GM23338 (cell line): ENCODE data around the gene INAFM1. TPM values are rescaled to one million over a fixed set of nuclear protein-coding genes. Genes with fewer than 3 reads are reported as not detected.

Experiments
- ATAC-seq: fragments of 200-7000 bp; cut with Tn5 transposase; 3 replicates; pipeline ENCODE4 v1.9.1; 2020
- DNase-seq: peaks from one replicate; pipeline ENCODE4 v3.0.0-alpha.2; 2015; ENCODE audit warnings: low spot score
- H2AFZ ChIP-seq: fragments of 200-600 bp; sonication (generic); 2 replicates; pipeline ENCODE4 v1.8.0; 2016; ENCODE audit warnings: antibody characterized with exemption, mild to moderate bottlenecking, moderate library complexity
- H3F3A ChIP-seq: fragments of 200-600 bp; sonication (generic); replicated peaks from 2 replicates; pipeline ENCODE4 v1.8.0; 2017; ENCODE audit warnings: antibody characterized with exemption, mixed run types, low read depth
- H3K27ac ChIP-seq: fragments of 200-600 bp; sonication (generic); 2 replicates; pipeline ENCODE4 v1.6.1; 2016; ENCODE audit warnings: low read depth
- H3K27me3 ChIP-seq: fragments of 200-600 bp; sonication (generic); 2 replicates; pipeline ENCODE4 v1.8.0; 2016; ENCODE audit warnings: mild to moderate bottlenecking, mixed run types, moderate library complexity; ENCODE audit not compliant: insufficient read depth
- H3K36me3 ChIP-seq: fragments of 200-600 bp; sonication (generic); 2 replicates; pipeline ENCODE4 v1.8.0; 2016; ENCODE audit warnings: mild to moderate bottlenecking; ENCODE audit not compliant: insufficient read depth
- H3K4me1 ChIP-seq: fragments of 200-600 bp; sonication (generic); 2 replicates; pipeline ENCODE4 v1.8.0; 2016; ENCODE audit warnings: mild to moderate bottlenecking, moderate library complexity; ENCODE audit not compliant: insufficient read depth
- H3K4me2 ChIP-seq: fragments of 200-600 bp; sonication (generic); 2 replicates; pipeline ENCODE4 v1.7.1; 2017; ENCODE audit warnings: mixed run types
- H3K4me3 ChIP-seq: fragments of 200-600 bp; sonication (generic); 2 replicates; pipeline ENCODE4 v1.6.1; 2016; ENCODE audit warnings: mixed run types
- H3K79me2 ChIP-seq: fragments of 200-600 bp; sonication (generic); replicated peaks from 2 replicates; pipeline ENCODE4 v1.8.0; 2017; ENCODE audit warnings: mild to moderate bottlenecking; ENCODE audit not compliant: insufficient read depth
- H3K9me2 ChIP-seq: fragments of 200-600 bp; sonication (generic); 2 replicates; pipeline ENCODE4 v1.8.0; 2017; ENCODE audit not compliant: insufficient read depth
- H4K20me1 ChIP-seq: fragments of 200-600 bp; sonication (generic); replicated peaks from 2 replicates; pipeline ENCODE4 v1.8.0; 2017; ENCODE audit warnings: mild to moderate bottlenecking; ENCODE audit not compliant: insufficient read depth
- H3K27ac Mint-ChIP-seq: 2 replicates; pipeline ENCODE4 v1.8.0; 2020; ENCODE audit warnings: inconsistent platforms, mild to moderate bottlenecking, moderate library complexity, mixed read lengths
- H3K27me3 Mint-ChIP-seq: 3 replicates; pipeline ENCODE4 v1.8.0; 2022; ENCODE audit warnings: low read depth, mild to moderate bottlenecking, moderate library complexity, mixed read lengths, inconsistent platforms; ENCODE audit not compliant: insufficient read depth, poor library complexity
- H3K36me3 Mint-ChIP-seq: 3 replicates; pipeline ENCODE4 v1.8.0; 2021; ENCODE audit warnings: low read depth, mild to moderate bottlenecking, inconsistent platforms, moderate library complexity, mixed read lengths
- H3K4me1 Mint-ChIP-seq: 3 replicates; pipeline ENCODE4 v1.8.0; 2020; ENCODE audit warnings: mild to moderate bottlenecking, inconsistent platforms, mixed read lengths
- H3K4me3 Mint-ChIP-seq: 3 replicates; pipeline ENCODE4 v1.8.0; 2021; ENCODE audit warnings: moderate library complexity, mild to moderate bottlenecking, inconsistent platforms, mixed read lengths
- H3K9me3 Mint-ChIP-seq: 3 replicates; pipeline ENCODE4 v1.8.0; 2020; ENCODE audit warnings: moderate library complexity, mild to moderate bottlenecking, inconsistent platforms, mixed read lengths
- CREB1 ChIP-seq: fragments of 250-450 bp; sonication (Bioruptor Pico); IDR thresholded peaks from 2 replicates; pipeline ENCODE4 v1.5.0; 2020; ENCODE audit warnings: low read depth, mild to moderate bottlenecking, moderate library complexity
- CTCF ChIP-seq, 2 experiments: fragments of 200-600 bp in 1 of 2; sonication (generic) in 1 of 2; conservative IDR thresholded peaks; 2 replicates each; pipeline versions ENCODE4 v1.5.1 to v1.6.1; 2016 to 2017; ENCODE audit warnings: antibody characterized with exemption in 2 of 2, low read depth in 2 of 2, mild to moderate bottlenecking in 2 of 2, moderate library complexity in 1 of 2
- ETS1 ChIP-seq: IDR thresholded peaks from 2 replicates; pipeline ENCODE4 v1.6.1; 2016; ENCODE audit warnings: antibody characterized with exemption
- EZH2 ChIP-seq: fragments of 200-600 bp; sonication (generic); IDR thresholded peaks from one replicate; pipeline ENCODE4 v1.8.0; 2017; ENCODE audit warnings: antibody characterized with exemption, mild to moderate bottlenecking, low read depth; ENCODE audit not compliant: unreplicated experiment
- EZH2phosphoT487 ChIP-seq: fragments of 200-600 bp; sonication (generic); IDR thresholded peaks from one replicate; pipeline ENCODE4 v1.8.1; 2018; ENCODE audit warnings: antibody characterized with exemption; ENCODE audit not compliant: unreplicated experiment
- JUNB ChIP-seq: IDR thresholded peaks from one replicate; pipeline ENCODE4 v1.6.1; 2016; ENCODE audit warnings: antibody characterized with exemption; ENCODE audit not compliant: unreplicated experiment
- NANOG ChIP-seq: IDR thresholded peaks from 2 replicates; pipeline ENCODE4 v1.6.1; 2016; ENCODE audit warnings: antibody characterized with exemption, borderline replicate concordance
- REST ChIP-seq: IDR thresholded peaks from one replicate; pipeline ENCODE4 v1.6.1; 2018; ENCODE audit warnings: antibody characterized with exemption; ENCODE audit not compliant: unreplicated experiment
- STAT1 ChIP-seq: IDR thresholded peaks from one replicate; pipeline ENCODE4 v1.6.1; 2016; ENCODE audit warnings: antibody characterized with exemption; ENCODE audit not compliant: unreplicated experiment
- ZNF331 ChIP-seq: fragments of 250-450 bp; sonication (Bioruptor Pico); IDR thresholded peaks from 2 replicates; pipeline ENCODE4 v1.5.0; 2020; ENCODE audit warnings: low read depth, mild to moderate bottlenecking, moderate library complexity
- polyA plus RNA-seq: library from polyadenylated mRNA; unstranded; fragments of >200 nt; fragmentation: Nextera tagmentation; extraction: Ambion mirVana; gene quantifications from 2 replicates; pipeline ENCODE4 v1.2.1, GENCODE V29; 2016
- total RNA-seq: library from RNA; depleted of rRNA; stranded (reverse); fragments of >200 nt; shearing (Covaris generic); gene quantifications from 2 replicates; pipeline ENCODE4 v1.2.3, GENCODE V29; 2014

The INAFM1 gene
- total and polyA plus RNA-seq, 2 experiments from 2014 or later: 2.9 to 10.2 TPM

GRCh38 chr19:47264629-47265028, 10.1 kb upstream of the INAFM1 start (continued):
- no peak for TF ChIP-seq JUNB
- TF ChIP-seq CTCF (conservative IDR thresholded peaks at IDR 0.05; ENCODE audit: low read depth in 2 of 2): no peak
- no peak for TF ChIP-seq ZNF331

- DNase-seq (no peak), ATAC-seq (no peak)
- H3K9me3 Mint-ChIP-seq: no peaks in the 10 kb centered on the region; the same call in 2 of the 3 replicates
- Histone ChIP-seq H3K4me1 (no peaks in the 10 kb centered on the region), H3K79me2 (no peaks in the 10 kb centered on the region), H3K27me3 (no peaks in the 10 kb centered on the region), H2AFZ (no peak overlapping the region), H3K4me2 (no peak overlapping the region), H4K20me1 (peaks cover 3% of the 10 kb centered on the region), H3K27ac (no peak overlapping the region), H3K9me2 (no peaks in the 10 kb centered on the region), H3K36me3 (no peaks in the 10 kb centered on the region; the same call in 1 of the 2 replicates), H3F3A (0 out of 2 replicates have a peak, but pooled peaks cover 8% of the 10 kb centered on the region), H3K4me3 (no peak overlapping the region)
- H3K4me3 Mint-ChIP-seq: no peak overlapping the region
- peaks cover 13% of the 10 kb centered on the region for H3K27me3 Mint-ChIP-seq
- peaks cover 65% of the 10 kb centered on the region for H3K36me3 Mint-ChIP-seq
- no peak overlapping the region for H3K27ac Mint-ChIP-seq
- peaks cover 4% of the 10 kb centered on the region; the same call in 2 of the 3 replicates for H3K4me1 Mint-ChIP-seq
- TF ChIP-seq EZH2phosphoT487: no peak
- no peak for TF ChIP-seq ETS1
- no peak for TF ChIP-seq STAT1
- TF ChIP-seq REST: no peak
- no peak for TF ChIP-seq NANOG
- no peak for TF ChIP-seq CREB1 (CRISPR knock-in tag)
- TF ChIP-seq ZNF331: no peak
- no peak for TF ChIP-seq CTCF (conservative IDR thresholded peaks at IDR 0.05; ENCODE audit: low read depth in 2 of 2)
- no peak for TF ChIP-seq EZH2
- TF ChIP-seq JUNB: no peak
Observed at GRCh38 chr19:47266401-47266941, 8.2 kb upstream of the INAFM1 start.
